Glutamatergic neuron (in vitro differentiated cells): ENCODE results near the gene PLXNA2. TPM values are rescaled to one million over a fixed set of nuclear protein-coding genes. Genes with fewer than 3 reads are reported as not detected.

Experiments used
- DNase-seq: peaks from one replicate; pipeline ENCODE4 v3.0.0; 2022
- H3K27ac Mint-ChIP-seq: one replicate; pipeline ENCODE4 v1.8.0; 2020; ENCODE audit warnings: mild to moderate bottlenecking, mixed read lengths, inconsistent platforms; ENCODE audit not compliant: unreplicated experiment
- H3K27me3 Mint-ChIP-seq: one replicate; pipeline ENCODE4 v1.8.0; 2020; ENCODE audit warnings: mild to moderate bottlenecking, moderate library complexity, mixed read lengths, inconsistent platforms; ENCODE audit not compliant: unreplicated experiment
- H3K36me3 Mint-ChIP-seq: one replicate; pipeline ENCODE4 v1.8.0; 2020; ENCODE audit warnings: mild to moderate bottlenecking, mixed read lengths, inconsistent platforms; ENCODE audit not compliant: unreplicated experiment
- H3K4me1 Mint-ChIP-seq: one replicate; pipeline ENCODE4 v1.8.0; 2020; ENCODE audit warnings: mild to moderate bottlenecking, low read depth, mixed read lengths, inconsistent platforms; ENCODE audit not compliant: unreplicated experiment
- H3K4me3 Mint-ChIP-seq: one replicate; pipeline ENCODE4 v1.8.0; 2020; ENCODE audit warnings: mild to moderate bottlenecking, mixed read lengths, inconsistent platforms; ENCODE audit not compliant: unreplicated experiment
- H3K9me3 Mint-ChIP-seq: one replicate; pipeline ENCODE4 v1.8.0; 2020; ENCODE audit warnings: mild to moderate bottlenecking, moderate library complexity, mixed read lengths, inconsistent platforms; ENCODE audit not compliant: unreplicated experiment
- total RNA-seq: library from RNA; stranded (reverse); fragmentation: NEBNext Ultra II Directional; extraction: Animal tissue kit (Norgen Biotek cat#: 25700); gene quantifications from one replicate; pipeline ENCODE4 v1.2.1, GENCODE V29; 2021; ENCODE audit not compliant: unreplicated experiment
- TF ChIP-seq, protein P1 (sequence below): fragments of 200-600 bp; sonication (generic); IDR thresholded peaks from one replicate; pipeline ENCODE4 v1.5.0; 2021; ENCODE audit not compliant: partially characterized antibody, unreplicated experiment

The PLXNA2 gene
- total RNA-seq, 1 donor from 2014 or later = 66.0 TPM

DNA sequence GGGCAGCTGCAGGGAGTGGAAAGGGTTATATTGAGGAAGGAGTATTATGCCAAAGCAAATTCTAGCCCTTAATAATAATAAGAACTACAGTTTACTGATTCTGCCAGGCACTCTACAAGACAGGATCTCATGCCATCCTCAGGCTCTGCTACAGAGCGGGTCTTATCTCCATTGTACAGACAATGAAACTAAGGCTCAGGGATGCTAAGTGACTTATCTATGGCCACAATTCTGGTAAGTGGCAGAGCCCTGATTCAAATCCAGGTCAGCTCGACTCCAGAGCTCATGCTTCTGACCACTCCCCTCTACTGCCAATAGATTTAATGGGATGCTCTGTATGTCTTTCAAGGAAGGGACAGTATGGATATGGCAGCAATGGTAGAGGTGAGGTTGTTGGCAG is 187.1 kb downstream of the PLXNA2 start:
- Mint-ChIP-seq H3K4me3 (no peak overlapping the region), H3K27me3 (peaks cover 4% of the 10 kb centered on the region), H3K9me3 (peaks cover 2% of the 10 kb centered on the region), H3K4me1 (peaks cover 2% of the 10 kb centered on the region), H3K27ac (no peak overlapping the region), H3K36me3 (no peaks in the 10 kb centered on the region)
- DNase-seq = no peak
- TF ChIP-seq, protein P1, sequence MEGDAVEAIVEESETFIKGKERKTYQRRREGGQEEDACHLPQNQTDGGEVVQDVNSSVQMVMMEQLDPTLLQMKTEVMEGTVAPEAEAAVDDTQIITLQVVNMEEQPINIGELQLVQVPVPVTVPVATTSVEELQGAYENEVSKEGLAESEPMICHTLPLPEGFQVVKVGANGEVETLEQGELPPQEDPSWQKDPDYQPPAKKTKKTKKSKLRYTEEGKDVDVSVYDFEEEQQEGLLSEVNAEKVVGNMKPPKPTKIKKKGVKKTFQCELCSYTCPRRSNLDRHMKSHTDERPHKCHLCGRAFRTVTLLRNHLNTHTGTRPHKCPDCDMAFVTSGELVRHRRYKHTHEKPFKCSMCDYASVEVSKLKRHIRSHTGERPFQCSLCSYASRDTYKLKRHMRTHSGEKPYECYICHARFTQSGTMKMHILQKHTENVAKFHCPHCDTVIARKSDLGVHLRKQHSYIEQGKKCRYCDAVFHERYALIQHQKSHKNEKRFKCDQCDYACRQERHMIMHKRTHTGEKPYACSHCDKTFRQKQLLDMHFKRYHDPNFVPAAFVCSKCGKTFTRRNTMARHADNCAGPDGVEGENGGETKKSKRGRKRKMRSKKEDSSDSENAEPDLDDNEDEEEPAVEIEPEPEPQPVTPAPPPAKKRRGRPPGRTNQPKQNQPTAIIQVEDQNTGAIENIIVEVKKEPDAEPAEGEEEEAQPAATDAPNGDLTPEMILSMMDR = no peak

DNA sequence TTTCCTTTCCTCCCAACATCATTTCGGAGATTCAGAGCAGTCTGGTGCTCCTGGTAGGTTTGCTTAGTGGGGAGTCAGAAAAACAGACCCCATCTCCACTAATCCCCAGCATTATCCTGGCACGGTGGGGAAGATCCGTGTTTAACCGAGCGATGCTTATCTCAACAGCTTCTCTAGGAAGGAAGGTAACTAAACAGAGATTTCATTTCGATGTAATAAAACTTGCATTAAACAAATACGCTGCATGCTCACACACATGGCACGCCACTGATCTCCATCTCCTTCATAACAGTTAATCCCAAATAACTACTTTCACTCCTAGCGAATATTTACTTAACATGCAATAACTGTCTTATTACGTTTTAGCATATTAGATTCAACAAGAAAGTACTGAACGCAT is 188.6 kb downstream of the PLXNA2 start:
- TF ChIP-seq, protein P1 = no peak
- DNase-seq = no peak
- peaks cover 2% of the 10 kb centered on the region for H3K9me3 Mint-ChIP-seq
- no peaks in the 10 kb centered on the region for H3K36me3 Mint-ChIP-seq
- no peak overlapping the region for H3K4me3 Mint-ChIP-seq
- peaks cover 4% of the 10 kb centered on the region for H3K27me3 Mint-ChIP-seq
- peaks cover 2% of the 10 kb centered on the region for H3K4me1 Mint-ChIP-seq
- no peak overlapping the region for H3K27ac Mint-ChIP-seq

DNA sequence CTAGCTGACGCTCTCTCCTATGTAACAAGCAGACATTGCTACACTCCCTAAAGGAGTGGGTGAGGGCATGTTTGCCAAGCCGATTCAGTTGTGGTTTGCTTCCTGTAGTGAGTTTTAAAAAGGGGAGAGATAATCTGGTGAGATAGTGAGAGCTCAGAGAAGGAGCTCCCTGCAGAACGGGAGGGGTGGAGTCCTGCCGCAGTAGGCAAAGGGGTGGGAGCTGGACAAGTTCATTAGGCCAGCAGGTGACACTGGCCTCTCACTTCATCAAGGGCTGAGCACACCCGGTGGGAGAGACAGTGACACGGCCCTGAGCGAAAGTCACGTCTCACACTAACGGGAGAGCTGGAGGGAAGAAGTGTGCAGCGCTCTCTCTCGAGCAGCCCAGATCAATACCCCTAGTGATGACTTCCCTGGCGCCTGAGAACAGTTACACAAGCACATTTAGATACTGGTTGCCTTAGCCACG is 189.2 kb downstream of the PLXNA2 start:
- Mint-ChIP-seq H3K9me3 (peaks cover 2% of the 10 kb centered on the region), H3K27me3 (peaks cover 4% of the 10 kb centered on the region), H3K4me3 (no peak overlapping the region), H3K36me3 (no peaks in the 10 kb centered on the region), H3K4me1 (no peaks in the 10 kb centered on the region), H3K27ac (no peak overlapping the region)
- TF ChIP-seq, protein P1 = no peak
- DNase-seq = no peak

DNA sequence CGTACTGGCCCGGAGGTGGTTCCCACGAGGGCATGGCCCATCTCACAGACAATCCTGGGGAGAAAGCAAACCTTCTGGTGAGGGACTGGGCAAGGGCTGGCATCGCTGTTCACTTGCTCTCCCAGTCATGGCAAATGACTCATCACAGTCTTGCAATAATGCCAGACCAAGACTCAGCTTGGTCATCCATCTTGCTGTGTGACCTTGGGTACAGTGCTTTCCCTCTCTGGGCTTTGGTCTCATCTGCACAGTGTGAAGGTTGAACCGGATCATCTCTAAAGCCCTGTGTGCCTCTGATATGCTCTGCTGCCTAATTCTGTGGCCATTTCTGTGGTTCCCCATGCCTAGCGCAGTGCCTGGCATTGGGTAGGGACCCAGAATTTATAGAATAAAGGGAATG is 189.7 kb downstream of the PLXNA2 start:
- TF ChIP-seq, protein P1 = no peak
- Mint-ChIP-seq H3K4me3 (no peak overlapping the region), H3K27me3 (peaks cover 4% of the 10 kb centered on the region), H3K9me3 (peaks cover 2% of the 10 kb centered on the region), H3K36me3 (no peaks in the 10 kb centered on the region), H3K4me1 (no peaks in the 10 kb centered on the region), H3K27ac (no peak overlapping the region)
- no peak for DNase-seq

DNA sequence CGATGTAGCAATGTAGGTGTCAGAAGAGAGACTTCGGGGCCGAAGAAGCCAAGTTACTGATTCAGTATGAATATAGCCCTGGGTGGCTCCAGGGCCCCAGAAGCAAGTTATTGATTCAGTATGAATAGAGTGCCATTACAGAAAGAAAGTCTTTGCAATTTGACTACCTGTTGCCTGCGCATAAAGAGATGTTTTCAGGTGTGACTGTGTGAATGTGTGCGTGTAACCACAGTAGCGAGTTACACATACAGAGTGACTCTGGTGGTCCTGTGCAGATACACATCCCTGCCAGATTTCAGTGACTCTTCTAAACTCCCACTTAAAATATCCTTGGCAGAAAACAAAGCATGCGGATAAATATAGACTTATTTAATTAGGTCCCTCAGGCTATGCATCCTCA is 190.5 kb downstream of the PLXNA2 start:
- TF ChIP-seq, protein P1 = no peak
- H3K27ac Mint-ChIP-seq = no peak overlapping the region
- peaks cover 2% of the 10 kb centered on the region for H3K9me3 Mint-ChIP-seq
- no peak for DNase-seq
- no peak overlapping the region for H3K4me3 Mint-ChIP-seq
- H3K4me1 Mint-ChIP-seq = no peaks in the 10 kb centered on the region
- no peaks in the 10 kb centered on the region for H3K36me3 Mint-ChIP-seq
- H3K27me3 Mint-ChIP-seq = peaks cover 6% of the 10 kb centered on the region
